ENCODE measurements around the gene TM9SF3. TPM values are rescaled to one million over a fixed set of nuclear protein-coding genes. Genes with fewer than 3 reads are reported as not detected.

The TM9SF3 gene
- polyA plus RNA-seq, 2 of the 4 experiments (the other 2 are of a cell fraction), result 92.9 to 138 TPM

- Histone ChIP-seq H3K27ac (no peak overlapping the region), H3K4me3 (no peak overlapping the region), H3K9me3 (no peaks in the 10 kb centered on the region), H3K4me1 (no peaks in the 10 kb centered on the region), H3K4me2 (no peak overlapping the region)
- DNase-seq (ENCODE audit: low read depth in 1 of 2, low spot score in 1 of 2) (no peak), ATAC-seq (no peak), FAIRE-seq (no peak)
- POLR2A ChIA-PET, result no interaction called here
- no peak for TF ChIP-seq MAFK (IDR thresholded peaks at IDR 0.05; ENCODE audit: partially characterized antibody)
- no peak for TF ChIP-seq CBX2 (IDR thresholded peaks at IDR 0.05; ENCODE audit: borderline replicate concordance, low read depth)
- no peak for TF ChIP-seq ZFP36 (IDR thresholded peaks at IDR 0.05; ENCODE audit: borderline replicate concordance, partially characterized antibody)
- TF ChIP-seq CBX8 (IDR thresholded peaks at IDR 0.05), result no peak
- TF ChIP-seq MAZ (IDR thresholded peaks at IDR 0.05; ENCODE audit: borderline replicate concordance, low read depth, low read length), result no peak
- no peak for TF ChIP-seq RCOR1 (IDR thresholded peaks at IDR 0.05; ENCODE audit: low read depth, low read length)
- TF ChIP-seq ESRRA (IDR thresholded peaks at IDR 0.05; ENCODE audit: borderline replicate concordance, low read length), result no peak
- no peak for TF ChIP-seq SMC3 (IDR thresholded peaks at IDR 0.05)
- no peak for TF ChIP-seq GATA3 (IDR thresholded peaks at IDR 0.05; ENCODE audit: borderline replicate concordance)
- no peak for TF ChIP-seq CEBPB (IDR thresholded peaks at IDR 0.05)
- 29% methylated on average over 5 of the region's 5 CpGs for WGBS (ENCODE audit: missing lambda C conversion rate)
- CTCF ChIA-PET, result interaction anchor here (0.7 to 5.0 kb wide), 3 partner anchors 14 to 252 kb away, joined by 3 to 54 read pairs (median 3); partner anchors contain the start of gene TLL2
Observed at GRCh38 chr10:96497391-96497790, 89.4 kb downstream of the TM9SF3 start.

- 34% methylated on average over 6 of the region's 6 CpGs for WGBS (ENCODE audit: missing lambda C conversion rate)
- Histone ChIP-seq H3K9me3 (no peaks in the 10 kb centered on the region), H3K4me1 (no peaks in the 10 kb centered on the region), H3K4me3 (no peak overlapping the region), H3K4me2 (no peak overlapping the region), H3K27ac (no peak overlapping the region)
- DNase-seq (ENCODE audit: low read depth in 1 of 2, low spot score in 1 of 2) (no peak), FAIRE-seq (no peak), ATAC-seq (peak in 1 of 2 experiments; percentile 59; a peak in 3 of 6 replicates)
- POLR2A ChIA-PET, result no interaction called here
- no peak for TF ChIP-seq E2F6 (IDR thresholded peaks at IDR 0.05; ENCODE audit: borderline replicate concordance, low read depth)
- peak; percentile 87 for TF ChIP-seq REST (IDR thresholded peaks at IDR 0.05)
- CTCF ChIA-PET, result interaction anchor here (1.2 to 5.0 kb wide), 2 partner anchors 15 to 17 kb away, joined by 3 to 54 read pairs; partner anchors contain the start of gene TLL2
Observed at GRCh38 chr10:96496281-96496925, 90.4 kb downstream of the TM9SF3 start.

GRCh38 chr10:96495544-96495943, 91.3 kb downstream of the TM9SF3 start:
- no peak overlapping the region for H3K4me3 ChIP-seq
- ChIA-PET POLR2A (no interaction called here), CTCF (interaction anchor here (1.2 to 5.0 kb wide), 2 partner anchors 16 kb away, joined by 3 to 54 read pairs; partner anchors contain the start of gene TLL2)
- WGBS (ENCODE audit: missing lambda C conversion rate), result 54% methylated on average over 6 of the region's 6 CpGs
- FAIRE-seq (no peak), DNase-seq (ENCODE audit: low read depth in 1 of 2, low spot score in 1 of 2) (no peak), ATAC-seq (no peak)
- no peak overlapping the region for H3K4me2 ChIP-seq
- no peak for TF ChIP-seq SREBF2 (IDR thresholded peaks at IDR 0.05)
- no peak for TF ChIP-seq MYC (IDR thresholded peaks at IDR 0.05; ENCODE audit: borderline replicate concordance, low read length)
- TF ChIP-seq CBX2 (IDR thresholded peaks at IDR 0.05; ENCODE audit: borderline replicate concordance, low read depth), result no peak
- TF ChIP-seq CBX8 (IDR thresholded peaks at IDR 0.05), result no peak
- no peak for TF ChIP-seq HES2 (IDR thresholded peaks at IDR 0.05)
- TF ChIP-seq FOXS1 (CRISPR knock-in tag; IDR thresholded peaks at IDR 0.05), result no peak
- TF ChIP-seq EHMT2 (IDR thresholded peaks at IDR 0.05; ENCODE audit: low read depth), result no peak
- no peak for TF ChIP-seq NPAS2 (CRISPR knock-in tag; IDR thresholded peaks at IDR 0.05; ENCODE audit: borderline replicate concordance)
- TF ChIP-seq FOSB (CRISPR knock-in tag; IDR thresholded peaks at IDR 0.05), result no peak
- no peaks in the 10 kb centered on the region for H3K9me3 ChIP-seq
- H3K27ac ChIP-seq, result no peak overlapping the region
- no peaks in the 10 kb centered on the region for H3K4me1 ChIP-seq
